CD4-positive, alpha-beta T cell (primary cell): ENCODE results near the gene MT1G. TPM values are rescaled to one million over a fixed set of nuclear protein-coding genes. Genes with fewer than 3 reads are reported as not detected.

Experiments used
- ATAC-seq: fragments of 200-7000 bp; cut with Tn5 transposase; one replicate; pipeline ENCODE4 v1.10.0; 2022; ENCODE audit warnings: mild to moderate bottlenecking; ENCODE audit not compliant: poor library complexity
- CTCF ChIA-PET: fragments of 350-600 bp; sonication (Branson Sonifier 250); formaldehyde crosslinking; loops from one replicate; lab custom pipeline; 2021; ENCODE audit warnings: antibody characterized with exemption, inconsistent platforms; lab: Charles Lee
- POLR2A ChIA-PET: fragments of 350-600 bp; sonication (Branson Sonifier 250); formaldehyde crosslinking; loops from one replicate; lab custom pipeline; 2021; ENCODE audit warnings: antibody characterized with exemption, inconsistent platforms; lab: Charles Lee
- DNase-seq, 14 experiments: peaks; one replicate each; pipeline ENCODE4 v3.0.0-alpha.2; 2013 to 2020; ENCODE audit warnings: mixed read lengths in 2 of 14
- H3K27ac ChIP-seq, 2 donors: one replicate each; pipeline versions ENCODE4 v1.5.1 to v1.7.0; 2013; ENCODE audit warnings: low read length in 2 of 2, low read depth in 1 of 2, mild to moderate bottlenecking in 1 of 2
- H3K27me3 ChIP-seq, 2 experiments: 1 replicate in 1 of 2; 2 replicates in 1 of 2; pipeline versions ENCODE4 v1.6.1 to v1.7.0; 2013; ENCODE audit warnings: low read length in 2 of 2, control low read depth in 1 of 2, mild to moderate bottlenecking in 1 of 2, moderate library complexity in 1 of 2; ENCODE audit not compliant: insufficient read depth in 2 of 2, control insufficient read depth in 1 of 2
- H3K36me3 ChIP-seq: one replicate; pipeline ENCODE4 v1.6.1; 2013; ENCODE audit warnings: low read length, control low read depth; ENCODE audit not compliant: insufficient read depth
- H3K4me1 ChIP-seq: one replicate; pipeline ENCODE4 v1.6.1; 2013; ENCODE audit warnings: low read length, control low read depth; ENCODE audit not compliant: insufficient read depth
- H3K4me3 ChIP-seq: one replicate; pipeline ENCODE4 v1.5.1; 2013; ENCODE audit warnings: mild to moderate bottlenecking, low read length, moderate library complexity
- H3K9me3 ChIP-seq, 2 experiments: 1 replicate in 1 of 2; 2 replicates in 1 of 2; pipeline versions ENCODE4 v1.6.1 to v1.7.0; 2013; ENCODE audit warnings: low read length in 2 of 2, mild to moderate bottlenecking in 2 of 2, control low read depth in 1 of 2, moderate library complexity in 1 of 2; ENCODE audit not compliant: control insufficient read depth in 1 of 2, insufficient read depth in 1 of 2
- H3K27ac Mint-ChIP-seq: one replicate; pipeline ENCODE4 v1.8.0; 2020; ENCODE audit warnings: mixed read lengths
- H3K27me3 Mint-ChIP-seq: one replicate; pipeline ENCODE4 v1.8.0; 2021; ENCODE audit warnings: mixed read lengths
- H3K36me3 Mint-ChIP-seq: one replicate; pipeline ENCODE4 v1.8.0; 2021; ENCODE audit warnings: low read depth, mixed read lengths
- H3K4me1 Mint-ChIP-seq: one replicate; pipeline ENCODE4 v1.8.0; 2021; ENCODE audit warnings: low read depth, mixed read lengths
- H3K4me3 Mint-ChIP-seq: one replicate; pipeline ENCODE4 v1.8.0; 2020; ENCODE audit warnings: mild to moderate bottlenecking, mixed read lengths
- H3K9me3 Mint-ChIP-seq: one replicate; pipeline ENCODE4 v1.8.0; 2020; ENCODE audit warnings: mixed read lengths
- intact Hi-C, 2 experiments: fragments of 100-400 bp; cut with DNase I in 1 of 2; cut with micrococcal nuclease in 1 of 2; formaldehyde crosslinking; loops; one replicate each; pipeline versions ENCODE4 v1.15.1 to v1.9.0; 2023 to 2025; cut with DNase I, micrococcal nuclease
- total RNA-seq, 174 experiments: library from RNA in 2 of 174; stranded (reverse) in 2 of 174; gene quantifications; one replicate each; pipeline ENCODE4 v1.2.3 and lab custom pipeline; 2021 to 2026
- TF ChIP-seq, protein P1 (sequence below): fragments of 200-600 bp; IDR thresholded peaks from one replicate; pipeline ENCODE4 v1.8.0; 2022; ENCODE audit warnings: antibody characterized with exemption, mild to moderate bottlenecking

Gene MT1G
- total RNA-seq, 2 experiments from 2014 or later, result not detected

GRCh38 chr16:56691885-56692284 is 24.0 kb upstream of the MT1G start:
- H3K4me3 Mint-ChIP-seq, result no peak overlapping the region
- POLR2A ChIA-PET, result no interaction called here
- Histone ChIP-seq H3K9me3 (peaks cover 0 to 13% of the 10 kb centered on the region in 2 experiments), H3K36me3 (no peaks in the 10 kb centered on the region), H3K27ac (no peak overlapping the region), H3K27me3 (no peaks in the 10 kb centered on the region), H3K4me3 (no peak overlapping the region), H3K4me1 (no peaks in the 10 kb centered on the region)
- no peaks in the 10 kb centered on the region for H3K9me3 Mint-ChIP-seq
- H3K27me3 Mint-ChIP-seq, result no peaks in the 10 kb centered on the region
- ATAC-seq (no peak), DNase-seq (no peak)
- TF ChIP-seq, protein P1, sequence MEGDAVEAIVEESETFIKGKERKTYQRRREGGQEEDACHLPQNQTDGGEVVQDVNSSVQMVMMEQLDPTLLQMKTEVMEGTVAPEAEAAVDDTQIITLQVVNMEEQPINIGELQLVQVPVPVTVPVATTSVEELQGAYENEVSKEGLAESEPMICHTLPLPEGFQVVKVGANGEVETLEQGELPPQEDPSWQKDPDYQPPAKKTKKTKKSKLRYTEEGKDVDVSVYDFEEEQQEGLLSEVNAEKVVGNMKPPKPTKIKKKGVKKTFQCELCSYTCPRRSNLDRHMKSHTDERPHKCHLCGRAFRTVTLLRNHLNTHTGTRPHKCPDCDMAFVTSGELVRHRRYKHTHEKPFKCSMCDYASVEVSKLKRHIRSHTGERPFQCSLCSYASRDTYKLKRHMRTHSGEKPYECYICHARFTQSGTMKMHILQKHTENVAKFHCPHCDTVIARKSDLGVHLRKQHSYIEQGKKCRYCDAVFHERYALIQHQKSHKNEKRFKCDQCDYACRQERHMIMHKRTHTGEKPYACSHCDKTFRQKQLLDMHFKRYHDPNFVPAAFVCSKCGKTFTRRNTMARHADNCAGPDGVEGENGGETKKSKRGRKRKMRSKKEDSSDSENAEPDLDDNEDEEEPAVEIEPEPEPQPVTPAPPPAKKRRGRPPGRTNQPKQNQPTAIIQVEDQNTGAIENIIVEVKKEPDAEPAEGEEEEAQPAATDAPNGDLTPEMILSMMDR, result no peak
- H3K4me1 Mint-ChIP-seq, result no peaks in the 10 kb centered on the region
- H3K27ac Mint-ChIP-seq, result no peak overlapping the region
- CTCF ChIA-PET, result no interaction called here
- intact Hi-C loops, result no loop called here
- no peaks in the 10 kb centered on the region for H3K36me3 Mint-ChIP-seq

DNA sequence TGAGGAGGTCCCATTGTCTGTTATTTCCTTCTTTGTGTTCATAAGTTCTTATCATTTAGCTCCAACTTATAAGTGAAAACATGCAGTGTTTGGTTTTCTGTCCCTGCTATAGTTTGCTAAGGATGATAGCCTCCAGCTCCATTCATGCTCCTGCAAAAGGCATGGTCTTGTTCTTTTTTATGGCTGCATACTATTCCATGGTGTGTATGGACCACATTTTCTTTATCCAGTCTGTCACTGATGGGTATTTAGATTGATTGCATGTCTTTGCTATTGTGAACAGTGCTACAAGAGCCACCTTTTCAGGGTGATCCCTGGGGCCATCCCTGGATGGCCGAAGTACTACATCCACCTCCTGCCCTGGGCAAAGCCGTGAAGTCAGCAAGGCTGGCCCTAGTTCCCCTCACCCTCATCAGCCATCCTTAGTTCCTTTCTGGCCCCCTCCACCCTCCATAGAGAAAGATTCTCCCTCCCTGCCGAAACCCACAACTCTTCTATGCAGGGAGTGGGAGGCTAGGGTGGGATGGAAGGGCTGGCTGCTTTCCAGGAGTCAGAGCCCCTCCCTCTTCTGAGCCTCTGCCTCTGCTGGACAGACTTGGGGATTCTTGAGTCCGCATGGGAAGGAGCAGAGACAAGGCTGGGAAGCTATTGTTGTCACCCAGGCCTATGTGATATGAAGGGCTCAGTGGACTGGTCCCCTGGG is 22.7 kb upstream of the MT1G start:
- DNase-seq, result no peak
- TF ChIP-seq, protein P1, result no peak
- Histone ChIP-seq H3K36me3 (no peaks in the 10 kb centered on the region), H3K4me3 (no peak overlapping the region), H3K4me1 (no peaks in the 10 kb centered on the region), H3K9me3 (peaks cover 0 to 13% of the 10 kb centered on the region in 2 experiments), H3K27me3 (no peaks in the 10 kb centered on the region), H3K27ac (no peak overlapping the region)
- ATAC-seq, result no peak
- CTCF ChIA-PET, result no interaction called here
- peaks cover 5% of the 10 kb centered on the region for H3K36me3 Mint-ChIP-seq
- H3K27me3 Mint-ChIP-seq, result no peaks in the 10 kb centered on the region
- no peak overlapping the region for H3K4me3 Mint-ChIP-seq
- H3K9me3 Mint-ChIP-seq, result no peaks in the 10 kb centered on the region
- H3K27ac Mint-ChIP-seq, result no peak overlapping the region
- intact Hi-C loops, result no loop called here
- POLR2A ChIA-PET, result no interaction called here
- no peaks in the 10 kb centered on the region for H3K4me1 Mint-ChIP-seq

DNA sequence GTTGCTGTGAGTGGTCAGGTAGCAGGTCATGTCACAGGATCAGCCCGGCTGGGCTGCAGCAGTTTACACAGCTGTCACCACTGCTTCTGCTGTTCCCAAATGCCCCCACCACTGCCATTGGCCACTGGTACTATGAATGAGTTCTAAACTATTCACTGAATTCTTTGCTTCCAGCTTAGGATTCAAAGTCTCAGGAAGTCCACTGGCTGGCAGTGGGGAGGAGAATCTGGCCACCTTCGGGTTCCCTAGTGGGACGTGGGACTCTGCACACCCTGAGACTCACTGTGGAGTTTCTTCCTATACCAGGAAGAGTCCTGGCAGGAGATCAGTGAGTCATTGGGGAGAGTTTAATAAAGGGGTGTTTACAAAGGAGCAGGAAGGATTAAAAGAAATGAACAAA is 21.3 kb upstream of the MT1G start:
- Histone ChIP-seq H3K9me3 (peaks cover 0 to 7% of the 10 kb centered on the region in 2 experiments), H3K36me3 (no peaks in the 10 kb centered on the region), H3K27me3 (no peaks in the 10 kb centered on the region), H3K27ac (no peak overlapping the region), H3K4me1 (peaks cover 3% of the 10 kb centered on the region), H3K4me3 (no peak overlapping the region)
- ATAC-seq (no peak), DNase-seq (no peak)
- Mint-ChIP-seq H3K9me3 (no peaks in the 10 kb centered on the region), H3K36me3 (peaks cover 5% of the 10 kb centered on the region), H3K4me1 (peaks cover 4% of the 10 kb centered on the region), H3K4me3 (no peak overlapping the region), H3K27me3 (no peaks in the 10 kb centered on the region), H3K27ac (no peak overlapping the region)
- intact Hi-C loops, result no loop called here
- CTCF ChIA-PET, result no interaction called here
- TF ChIP-seq, protein P1, result no peak
- POLR2A ChIA-PET, result no interaction called here
